Endothelial cell of umbilical vein (primary cell): ENCODE data around the gene KIFAP3. TPM values are rescaled to one million over a fixed set of nuclear protein-coding genes. Genes with fewer than 3 reads are reported as not detected.

Experiments
- BruUV-seq: library from RNA; stranded (reverse); fragments of 400-500 nt; replicated peaks from 2 replicates; lab custom pipeline; 2021; lab: Mats Ljungman, UMichigan
- CTCF ChIA-PET: fragments of 300-600, 350-600 bp; sonication (Branson Sonifier 250); formaldehyde crosslinking; loops from one replicate; lab custom pipeline; 2021; ENCODE audit warnings: antibody characterized with exemption, inconsistent platforms; lab: Charles Lee
- POLR2A ChIA-PET: fragments of 300-600, 350-600 bp; sonication (Branson Sonifier 250); formaldehyde crosslinking; loops from one replicate; lab custom pipeline; 2021; ENCODE audit warnings: antibody characterized with exemption, inconsistent platforms; lab: Charles Lee
- DNase-seq: peaks from one replicate; pipeline ENCODE4 v3.0.0-alpha.2; 2011; ENCODE audit warnings: low read depth, low spot score
- FAIRE-seq: peaks from 2 replicates; lab custom pipeline; 2011; peaks lifted over from hg19 to GRCh38; lab: Jason Lieb, UNC
- H2AFZ ChIP-seq: 2 replicates; pipeline ENCODE4 v1.6.0; 2012; ENCODE audit warnings: low read depth, low read length, control low read depth, inconsistent platforms
- H3K27ac ChIP-seq: 2 replicates; pipeline ENCODE4 v1.5.1; 2011; ENCODE audit warnings: low read depth, mild to moderate bottlenecking, control low read depth, low read length, moderate library complexity; ENCODE audit not compliant: insufficient read depth
- H3K27me3 ChIP-seq, 2 experiments: 2 replicates each; pipeline versions ENCODE4 v1.6.0 to v1.6.1; 2011; ENCODE audit warnings: low read length in 2 of 2, mixed read lengths in 1 of 2; ENCODE audit not compliant: control insufficient read depth in 2 of 2, insufficient read depth in 2 of 2
- H3K36me3 ChIP-seq, 2 experiments: 2 replicates in 1 of 2; 3 replicates in 1 of 2; pipeline ENCODE4 v1.5.1; 2011; ENCODE audit warnings: low read length in 2 of 2, mild to moderate bottlenecking in 1 of 2, moderate library complexity in 1 of 2; ENCODE audit not compliant: control insufficient read depth in 2 of 2, insufficient read depth in 2 of 2; ENCODE audit errors: extremely low read depth in 1 of 2
- H3K4me1 ChIP-seq: 3 replicates; pipeline ENCODE4 v1.5.1; 2011; ENCODE audit warnings: mild to moderate bottlenecking, low read length; ENCODE audit not compliant: control insufficient read depth, insufficient read depth; ENCODE audit errors: extremely low read depth
- H3K4me2 ChIP-seq: 2 replicates; pipeline ENCODE4 v1.6.1; 2011; ENCODE audit warnings: low read length, control low read depth, mixed read lengths; ENCODE audit not compliant: insufficient read depth
- H3K4me3 ChIP-seq, 3 experiments: fragments of 200-600 bp in 1 of 3; sonication (generic), shearing (Covaris generic) in 1 of 3; replicated peaks in 1 of 3; 2 replicates each; pipeline ENCODE4 v1.5.1; 2011 to 2016; ENCODE audit warnings: control low read depth in 3 of 3, low read length in 3 of 3, mild to moderate bottlenecking in 2 of 3, inconsistent platforms in 1 of 3, low read depth in 1 of 3, moderate library complexity in 1 of 3; ENCODE audit not compliant: insufficient read depth in 1 of 3
- H3K79me2 ChIP-seq: 2 replicates; pipeline ENCODE4 v1.6.0; 2012; ENCODE audit warnings: low read length, inconsistent platforms; ENCODE audit not compliant: control insufficient read depth, insufficient read depth
- H3K9ac ChIP-seq: replicated peaks from 2 replicates; pipeline ENCODE3; 2011; ENCODE audit warnings: low read length, control low read depth; ENCODE audit not compliant: insufficient read depth; ENCODE audit errors: extremely low read depth
- H3K9me1 ChIP-seq: replicated peaks from 3 replicates; pipeline ENCODE4 v1.6.0; 2011; ENCODE audit warnings: mild to moderate bottlenecking, low read length; ENCODE audit not compliant: control insufficient read depth, insufficient read depth; ENCODE audit errors: extremely low read depth
- H3K9me3 ChIP-seq: replicated peaks from 2 replicates; pipeline ENCODE4 v1.5.1; 2012; ENCODE audit warnings: low read length, inconsistent platforms; ENCODE audit not compliant: control insufficient read depth, insufficient read depth
- H4K20me1 ChIP-seq: replicated peaks from 2 replicates; pipeline ENCODE3; 2011; ENCODE audit warnings: mild to moderate bottlenecking, low read length; ENCODE audit not compliant: control insufficient read depth, insufficient read depth; ENCODE audit errors: extremely low read depth
- CTCF ChIP-seq, 2 donors: IDR thresholded peaks; 1 replicate in 1 of 2; 2 replicates in 1 of 2; pipeline ENCODE4 v1.5.1; 2011; ENCODE audit warnings: low read length in 2 of 2, mild to moderate bottlenecking in 2 of 2, moderate library complexity in 2 of 2, control low read depth in 1 of 2, inconsistent platforms in 1 of 2, low read depth in 1 of 2; ENCODE audit not compliant: insufficient read depth in 1 of 2; ENCODE audit errors: extremely low read depth in 1 of 2
- EZH2 ChIP-seq: IDR thresholded peaks from 2 replicates; pipeline ENCODE4 v1.6.1; 2012; ENCODE audit warnings: borderline replicate concordance, low read depth, mild to moderate bottlenecking, moderate library complexity, low read length, inconsistent platforms; ENCODE audit not compliant: severe bottlenecking
- FOS ChIP-seq: IDR thresholded peaks from 2 replicates; pipeline ENCODE4 v1.6.1; 2011; ENCODE audit warnings: mild to moderate bottlenecking, low read length, moderate library complexity, borderline replicate concordance; ENCODE audit not compliant: insufficient read depth
- GATA2 ChIP-seq: IDR thresholded peaks from 2 replicates; pipeline ENCODE4 v1.7.0; 2011; ENCODE audit warnings: low read depth, mild to moderate bottlenecking, moderate library complexity, mixed read lengths, low read length; ENCODE audit not compliant: insufficient read length, insufficient read depth
- JUN ChIP-seq: IDR thresholded peaks from 2 replicates; pipeline ENCODE4 v1.6.1; 2011; ENCODE audit warnings: borderline replicate concordance, low read depth; ENCODE audit not compliant: insufficient read length, insufficient read depth
- MYC ChIP-seq: IDR thresholded peaks from one replicate; pipeline ENCODE4 v1.6.1; 2011; ENCODE audit warnings: mild to moderate bottlenecking, low read depth, low read length
- POLR2A ChIP-seq: IDR thresholded peaks from 2 replicates; pipeline ENCODE4 v1.6.1; 2012; ENCODE audit warnings: low read depth, mild to moderate bottlenecking, control low read depth, low read length
- POLR2AphosphoS5 ChIP-seq: IDR thresholded peaks from 2 replicates; pipeline ENCODE4 v1.6.1; 2012; ENCODE audit warnings: low read depth, mild to moderate bottlenecking, control low read depth, low read length, moderate library complexity; ENCODE audit not compliant: insufficient read depth
- dilution Hi-C: fragments of 300-500 bp; cut with MboI; formaldehyde crosslinking; loops from one replicate; pipeline ENCODE4 v1.15.0; 2019; ENCODE audit warnings: low sequenced_read_pairs; ENCODE audit not compliant: extremely low pct_ligation_motif_present
- intact Hi-C: fragments of 100-400 bp; cut with micrococcal nuclease; formaldehyde crosslinking; loops from one replicate; pipeline ENCODE4 v1.10.0; 2022
- polyA plus RNA-seq, 4 experiments: library from polyadenylated mRNA; depleted of rRNA in 3 of 4; stranded (reverse) in 3 of 4; unstranded in 1 of 4; fragments of >200 nt; gene quantifications; 2 replicates each; pipeline versions ENCODE4 v1.2.1 to v1.2.3, GENCODE V29; 2011 to 2012; ENCODE audit warnings: missing spikeins in 1 of 4
- total RNA-seq: library from RNA; stranded (reverse); gene quantifications from 2 replicates; pipeline ENCODE4 v1.2.3, GENCODE V29; 2021
- TF ChIP-seq, protein P1 (sequence below): IDR thresholded peaks from 2 replicates; pipeline ENCODE4 v1.6.1; 2011; ENCODE audit not compliant: insufficient read depth, insufficient read length

The KIFAP3 gene
- total and polyA plus RNA-seq, 2 donors (not counting 3 experiments of a cell fraction or from before 2014, with no cell fraction given) = 6.4 to 17.5 TPM

- no peaks in the 10 kb centered on the region for H3K9me3 ChIP-seq
- CTCF ChIA-PET = no interaction called here
- no peak overlapping the region for H3K4me2 ChIP-seq
- BruUV-seq = no TSS peak
- POLR2A ChIA-PET = no interaction called here
- no peaks in the 10 kb centered on the region for H3K27me3 ChIP-seq
- TF ChIP-seq CTCF (IDR thresholded peaks at IDR 0.05; ENCODE audit: extremely low read depth in 1 of 2, insufficient read depth in 1 of 2, low read depth in 1 of 2, low read length in 2 of 2) (no peak), JUN (no peak), FOS (no peak), EZH2 (no peak), MYC (no peak), POLR2A (no peak), POLR2AphosphoS5 (no peak), GATA2 (no peak)
- TF ChIP-seq, protein P1, sequence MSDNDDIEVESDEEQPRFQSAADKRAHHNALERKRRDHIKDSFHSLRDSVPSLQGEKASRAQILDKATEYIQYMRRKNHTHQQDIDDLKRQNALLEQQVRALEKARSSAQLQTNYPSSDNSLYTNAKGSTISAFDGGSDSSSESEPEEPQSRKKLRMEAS = no peak
- no peak overlapping the region for H3K27ac ChIP-seq
- H3K4me3 ChIP-seq = no peak overlapping the region
- no peak for DNase-seq
- no peaks in the 10 kb centered on the region for H3K9me1 ChIP-seq
- H2AFZ ChIP-seq = no peak overlapping the region
- peaks cover 9% of the 10 kb centered on the region for H3K4me1 ChIP-seq
- H3K79me2 ChIP-seq = no peaks in the 10 kb centered on the region
- H3K9ac ChIP-seq = no peak overlapping the region
- dilution Hi-C loops (no loop called here), intact Hi-C loops (no loop called here)
- no peaks in the 10 kb centered on the region for H4K20me1 ChIP-seq
- no peak for FAIRE-seq
- H3K36me3 ChIP-seq = no peaks in the 10 kb centered on the region
Observed at GRCh38 chr1:170001266-170001665, 73.2 kb downstream of the KIFAP3 start.
